Sciatic nerve (tissue), 2 donors: ENCODE measurements around the gene AGPAT4. TPM values are rescaled to one million over a fixed set of nuclear protein-coding genes. Genes with fewer than 3 reads are reported as not detected.
A peak's percentile ranks its signal among the peaks of the same experiment; 100 is the strongest.
"Not testable (repeated sequence)": the region's sequence is repeated elsewhere in the genome, so short reads cannot be mapped to it uniquely, and the experiment has no call there.

Source experiments
- ATAC-seq: fragments of 200-7000 bp; cut with Tn5 transposase; one replicate; pipeline ENCODE4 v1.9.1; 2020; ENCODE audit warnings: mild to moderate bottlenecking, moderate library complexity
- DNase-seq: peaks from one replicate; pipeline ENCODE4 v3.0.0-alpha.2; 2020; ENCODE audit warnings: low spot score
- intact Hi-C: fragments of 100-400 bp; cut with DNase I; formaldehyde crosslinking; loops from one replicate; pipeline ENCODE4 v1.14.2; 2022
- total RNA-seq: library from RNA; stranded (reverse); fragmentation: NEBNext Ultra II Directional; extraction: Animal tissue kit (Norgen Biotek cat#: 25700); gene quantifications from one replicate; pipeline ENCODE4 v1.2.1, GENCODE V29; 2021
- donor health status: DM: no; HTN: no; CAD: no.
- donor health status: DM: no; HTN: no; CAD: no.

Gene AGPAT4
- total RNA-seq, 1 donor from 2014 or later, result 25.7 TPM

- no peak for ATAC-seq
Observed at GRCh38 chr6:161235776-161236633, 37.9 kb downstream of the AGPAT4 start.

GRCh38 chr6:161233986-161234661, 39.7 kb downstream of the AGPAT4 start:
- peak; percentile 75 for ATAC-seq
- intact Hi-C loops, result no loop called here
- DNase-seq, result peak; percentile 85

More at GRCh38 chr6:161235776-161236633, 37.9 kb downstream of the AGPAT4 start:
- intact Hi-C loops, result no loop called here
- no peak for DNase-seq

DNA sequence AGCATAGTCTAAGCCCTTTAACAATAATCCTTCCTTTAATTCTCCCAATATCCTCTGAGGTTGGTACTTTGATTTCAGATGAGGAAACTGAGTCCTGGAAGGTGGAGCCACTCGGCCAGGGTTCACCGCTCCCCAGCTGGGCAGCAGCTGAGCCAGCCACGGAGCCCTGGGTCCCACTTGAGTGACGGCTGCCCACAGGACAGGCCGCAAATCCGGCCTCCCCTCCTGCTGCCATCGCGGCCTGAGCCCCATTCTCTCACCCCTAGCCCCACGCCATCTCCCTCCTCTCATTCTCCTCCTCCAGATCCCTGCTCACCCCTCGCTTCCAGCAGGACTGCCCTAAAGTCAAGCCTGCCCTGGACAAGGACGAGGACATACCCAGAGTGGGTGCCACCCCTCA, 41.4 kb downstream of the AGPAT4 start:
- no peak for ATAC-seq

GRCh38 chr6:161232010-161232409, 41.9 kb downstream of the AGPAT4 start:
- intact Hi-C loops, result no loop called here
- ATAC-seq (no peak), DNase-seq (no peak)

More for the DNA sequence above, 41.4 kb downstream of the AGPAT4 start:
- intact Hi-C loops, result no loop called here
- DNase-seq, result no peak

GRCh38 chr6:161230339-161230738, 43.5 kb downstream of the AGPAT4 start:
- no peak for ATAC-seq
- intact Hi-C loops, result no loop called here
- DNase-seq, result no peak

DNA sequence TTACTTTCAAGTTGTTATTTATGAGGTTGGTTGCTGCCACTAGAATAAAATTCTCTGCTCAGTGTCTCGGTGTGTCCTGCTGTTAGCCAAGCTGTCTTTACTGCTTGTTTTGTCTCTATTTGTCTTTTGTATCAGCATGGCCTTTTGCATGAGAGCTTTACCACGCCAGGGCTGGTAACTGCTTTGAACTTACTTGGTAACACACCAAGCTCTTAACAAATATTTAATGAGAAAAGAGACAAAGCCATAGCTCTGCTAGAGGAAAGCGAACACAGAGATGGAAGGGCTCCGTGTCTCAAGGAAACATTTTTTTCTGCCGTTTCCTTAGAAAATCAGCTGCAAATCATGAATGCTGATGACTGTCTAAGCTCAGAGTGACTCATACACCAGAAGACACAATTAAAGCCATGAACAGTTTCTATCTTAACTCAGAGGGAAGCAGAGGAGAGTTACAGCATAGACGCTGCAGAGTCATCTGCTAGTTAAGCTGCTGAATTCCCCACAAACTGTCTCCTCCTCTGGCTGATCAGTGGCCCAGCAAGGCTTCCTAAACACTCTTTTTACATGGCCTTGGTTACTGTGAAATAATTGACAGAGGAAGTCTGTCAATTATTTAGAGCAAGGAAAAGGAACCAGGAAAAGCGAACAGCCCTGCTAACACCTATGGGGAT, 44.8 kb downstream of the AGPAT4 start:
- ATAC-seq (peak; percentile 76), DNase-seq (no peak)
- intact Hi-C loops, result no loop called here

DNA sequence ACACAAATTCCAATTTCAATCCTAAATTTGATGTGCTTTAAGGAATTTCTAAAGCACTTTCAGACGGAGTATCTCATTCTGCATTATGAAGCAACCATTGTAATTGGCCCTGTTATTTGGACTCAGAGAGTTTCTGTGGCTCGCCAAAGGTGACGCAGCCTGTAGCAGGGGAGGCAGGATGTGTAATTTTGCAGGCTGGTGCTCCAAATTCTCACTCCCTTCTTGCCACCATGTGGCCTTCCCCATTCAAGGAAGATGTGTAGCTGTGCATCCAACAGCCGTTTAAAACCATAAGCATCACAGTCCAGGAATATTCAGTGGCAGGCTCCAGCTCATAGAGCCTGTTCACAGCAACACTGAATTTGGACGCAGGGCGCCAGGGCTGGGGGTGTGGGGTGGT, 45.8 kb downstream of the AGPAT4 start:
- DNase-seq, result no peak
- intact Hi-C loops, result no loop called here
- peak; percentile 35 for ATAC-seq

DNA sequence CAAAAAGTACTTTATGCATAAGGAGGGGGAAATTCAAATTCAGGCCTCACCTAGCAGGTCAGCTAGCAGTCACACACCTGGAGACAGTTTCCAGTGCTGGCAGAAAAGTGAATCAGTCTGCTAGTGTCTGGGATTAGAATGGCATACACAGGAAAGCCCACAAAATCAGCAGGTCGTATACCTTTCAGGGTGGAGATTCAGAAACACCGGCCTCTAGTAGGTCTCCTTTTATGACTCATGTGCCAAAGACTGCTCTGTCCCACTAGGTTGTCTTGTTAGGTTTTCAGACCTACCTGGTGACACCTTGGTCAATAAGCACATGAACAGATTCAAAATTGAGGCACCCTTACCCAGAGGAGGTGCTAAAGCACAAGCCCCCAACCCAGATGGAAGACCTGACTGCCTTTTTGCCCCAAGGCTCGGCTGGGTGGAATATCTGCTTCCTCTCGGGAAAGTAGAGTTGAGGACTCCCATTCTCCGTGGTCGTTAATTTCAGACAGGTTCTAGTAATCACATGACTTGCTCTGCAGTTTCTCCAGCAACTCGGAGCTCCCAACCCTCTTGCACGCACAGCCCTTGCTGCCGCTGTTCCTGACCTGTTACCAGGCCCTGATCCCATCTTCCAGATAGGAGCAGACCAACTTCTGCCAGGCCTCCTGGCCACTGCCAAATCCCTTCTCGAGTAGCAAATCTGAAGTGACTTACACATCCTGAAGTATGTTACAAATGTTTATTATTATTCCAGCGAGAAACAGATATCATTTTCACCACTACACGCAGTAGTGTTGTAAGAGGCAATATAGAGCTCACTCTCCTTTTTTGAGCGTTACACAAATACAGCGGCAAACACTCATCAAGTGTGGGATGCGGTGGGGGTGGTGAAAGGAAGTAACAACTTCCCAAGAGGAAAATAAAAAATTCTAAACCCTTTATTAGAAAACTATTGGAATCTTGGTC, 46.6 kb downstream of the AGPAT4 start:
- ATAC-seq, result no peak
- DNase-seq, result no peak
- intact Hi-C loops, result no loop called here

GRCh38 chr6:161226009-161226964, 47.6 kb downstream of the AGPAT4 start:
- intact Hi-C loops, result no loop called here
- ATAC-seq, result peak; percentile 29

DNA sequence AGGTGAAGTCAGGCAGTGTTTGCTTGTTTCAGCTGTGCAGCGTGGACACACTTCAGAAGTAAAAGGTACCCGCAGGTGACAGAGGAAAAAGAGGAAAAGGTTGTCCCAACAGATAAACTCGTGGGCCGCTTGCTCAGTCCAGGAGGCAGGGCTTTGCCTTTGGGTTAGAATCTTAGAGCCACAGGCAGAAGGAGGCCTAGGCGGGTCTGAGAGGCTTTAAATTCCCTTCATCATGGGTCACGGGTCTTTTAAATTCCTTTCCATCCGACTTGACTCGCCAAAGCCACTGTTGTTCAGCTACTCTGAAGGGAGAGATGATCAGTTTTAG, 48.2 kb downstream of the AGPAT4 start:
- no peak for DNase-seq
- intact Hi-C loops, result no loop called here
- ATAC-seq, result no peak

More at GRCh38 chr6:161226009-161226964, 47.6 kb downstream of the AGPAT4 start:
- no peak for DNase-seq

GRCh38 chr6:161224951-161225680, 48.7 kb downstream of the AGPAT4 start:
- DNase-seq, ATAC-seq, intact Hi-C loops: not testable (repeated sequence)

- intact Hi-C loops, result no loop called here
- DNase-seq (no peak), ATAC-seq (no peak)
Observed at GRCh38 chr6:161223646-161224045, 50.2 kb downstream of the AGPAT4 start.

GRCh38 chr6:161222706-161223234, 51.1 kb downstream of the AGPAT4 start:
- DNase-seq, result no peak
- intact Hi-C loops, result no loop called here
- ATAC-seq, result no peak

GRCh38 chr6:161220346-161220745, 53.5 kb downstream of the AGPAT4 start:
- intact Hi-C loops, result no loop called here
- ATAC-seq, result no peak
- DNase-seq, result no peak

- intact Hi-C loops, result no loop called here
- no peak for ATAC-seq
Observed at GRCh38 chr6:161219680-161220079, 54.2 kb downstream of the AGPAT4 start.

DNA sequence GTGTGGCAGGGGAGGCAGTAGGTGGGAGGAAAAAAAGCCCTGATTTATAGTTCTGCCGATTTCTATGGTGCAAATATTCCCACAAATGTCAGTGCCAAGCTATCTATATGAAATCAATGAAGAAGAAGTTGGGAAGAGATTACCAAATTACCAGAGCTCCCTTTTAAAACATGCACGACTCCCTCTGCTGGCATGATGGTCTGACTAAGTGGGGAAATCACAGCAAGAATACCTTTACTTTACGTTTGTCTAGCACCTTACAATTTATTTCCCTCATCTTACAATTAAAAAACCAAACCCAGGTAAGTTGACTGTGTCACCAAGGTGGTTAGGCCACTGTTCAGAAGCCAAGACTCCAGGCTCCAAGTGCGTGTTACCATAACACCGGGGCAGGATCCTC, 55.6 kb downstream of the AGPAT4 start:
- intact Hi-C loops, result no loop called here
- DNase-seq (no peak), ATAC-seq (no peak)

More at GRCh38 chr6:161219680-161220079, 54.2 kb downstream of the AGPAT4 start:
- DNase-seq, result no peak

DNA sequence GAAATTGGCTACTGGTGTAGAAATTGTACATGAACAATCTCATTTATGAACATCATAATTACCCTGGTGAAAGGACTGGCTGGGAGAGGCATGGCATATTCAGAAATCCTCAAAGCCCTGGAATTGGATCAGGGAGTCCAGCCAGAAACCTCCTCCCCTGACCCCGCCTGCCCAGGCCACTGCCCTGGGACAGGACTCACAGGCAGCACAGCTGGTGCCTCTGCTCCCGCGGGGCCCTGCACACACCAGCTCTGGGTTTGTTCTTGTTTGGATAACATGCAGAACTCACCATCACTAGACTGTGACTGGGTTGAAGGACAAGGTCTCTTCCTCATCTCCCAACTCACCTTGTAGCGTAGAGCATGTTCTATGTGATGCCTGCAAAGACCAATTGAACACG, 56.2 kb downstream of the AGPAT4 start:
- intact Hi-C loops, result no loop called here
- DNase-seq (no peak), ATAC-seq (no peak)
